HG02763 (cell line): ENCODE results near the gene CHAD.

Experiments
- ATAC-seq: cut with Tn5 transposase; IDR thresholded peaks from one replicate; pipeline ENCODE4 v1.9.1; 2021; ENCODE audit warnings: mild to moderate bottlenecking, moderate library complexity; ENCODE audit not compliant: unreplicated experiment

The CHAD gene

GRCh38 chr17:50460831-50461526 is 7.7 kb downstream of the CHAD start:
- no peak for ATAC-seq

DNA sequence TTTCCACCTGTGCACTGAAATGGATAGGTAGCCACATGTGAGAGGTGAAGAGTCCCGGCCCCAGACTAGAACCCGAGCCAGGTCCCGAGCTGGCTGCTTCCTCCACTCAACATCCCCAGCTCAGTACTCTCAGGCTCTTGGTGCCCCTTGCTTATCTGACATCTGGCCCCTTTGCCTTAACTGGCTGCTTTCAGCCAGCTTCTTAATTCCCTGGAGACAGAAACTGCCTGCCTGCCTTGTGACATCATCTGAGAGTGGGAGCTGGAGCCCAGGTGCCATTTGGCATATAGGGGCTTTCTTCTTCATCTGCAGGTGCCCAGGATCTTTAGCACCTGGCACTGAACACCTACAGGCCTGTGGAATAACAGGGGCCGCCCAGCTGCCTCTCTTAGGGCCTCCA is 8.9 kb downstream of the CHAD start:
- no peak for ATAC-seq

DNA sequence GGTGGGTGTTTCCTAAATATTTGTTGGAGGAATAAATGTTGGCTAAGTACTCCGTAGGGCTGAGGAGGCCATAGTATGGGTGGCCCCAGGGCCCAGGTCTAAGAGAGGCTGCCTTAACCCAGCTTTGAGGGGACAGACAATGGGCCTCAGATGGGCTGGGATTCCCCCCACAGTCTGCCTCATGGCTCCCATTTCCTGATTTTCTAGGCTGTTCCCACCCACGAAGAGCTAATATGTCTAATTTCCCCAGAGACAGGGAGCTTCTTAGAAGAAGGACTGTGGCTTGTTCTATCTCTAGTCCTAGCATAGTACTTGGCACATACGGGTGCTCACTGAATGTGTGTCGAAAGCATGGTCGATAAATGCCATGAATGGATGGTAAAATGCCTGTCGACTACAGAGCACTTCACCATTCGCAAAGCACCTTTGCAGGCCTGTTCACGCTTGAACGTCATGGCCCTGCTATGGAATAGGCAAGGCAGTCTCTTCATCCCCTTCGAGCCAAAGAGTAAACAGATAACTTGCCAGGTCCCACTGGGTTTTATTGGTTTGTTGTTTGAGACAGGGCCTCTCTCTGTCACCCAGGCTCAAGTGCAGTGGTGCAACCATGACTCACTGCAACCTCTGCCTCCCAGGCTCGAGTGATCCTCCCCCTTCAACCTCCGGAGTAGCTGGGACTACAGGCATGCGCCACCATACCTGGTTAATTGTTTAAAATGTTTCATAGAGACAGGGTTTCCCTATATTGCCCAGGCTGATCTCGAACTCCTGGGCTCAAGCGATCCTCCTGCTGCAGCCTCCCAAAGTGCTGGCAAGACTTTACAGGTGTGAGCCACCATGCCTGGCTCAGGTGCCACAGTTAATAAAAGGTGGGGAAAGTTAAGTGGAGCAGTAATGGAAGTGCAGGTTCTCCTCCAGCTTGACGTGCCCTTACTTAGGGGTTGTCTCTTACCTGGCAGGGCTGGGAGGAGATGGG is 9.7 kb downstream of the CHAD start:
- ATAC-seq: no peak

- ATAC-seq: no peak
These were observed 10.4 kb downstream of the CHAD start for GRCh38 chr17:50458270-50458669.

- ATAC-seq: no peak
These were observed 11.1 kb downstream of the CHAD start for GRCh38 chr17:50457621-50458020.

DNA sequence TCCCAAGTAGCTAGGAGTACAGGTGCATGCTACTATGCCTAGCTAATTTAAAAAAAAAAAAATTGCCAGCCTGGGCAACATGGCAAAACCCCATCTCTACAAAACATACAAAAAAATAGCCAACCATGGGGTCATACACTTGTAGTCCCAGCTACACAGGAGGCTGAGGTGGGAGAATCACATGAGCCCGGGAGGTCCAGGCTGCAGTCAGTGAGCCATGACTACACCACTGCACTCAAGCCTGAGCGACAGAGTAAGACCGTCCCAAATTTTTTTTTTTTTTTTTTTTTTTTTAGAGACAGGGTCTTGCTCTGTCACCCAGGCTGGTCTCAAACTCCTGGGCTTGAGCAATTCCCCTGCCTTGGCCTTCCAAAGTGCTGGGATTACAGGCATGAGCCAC is 14.8 kb downstream of the CHAD start:
- no peak for ATAC-seq

DNA sequence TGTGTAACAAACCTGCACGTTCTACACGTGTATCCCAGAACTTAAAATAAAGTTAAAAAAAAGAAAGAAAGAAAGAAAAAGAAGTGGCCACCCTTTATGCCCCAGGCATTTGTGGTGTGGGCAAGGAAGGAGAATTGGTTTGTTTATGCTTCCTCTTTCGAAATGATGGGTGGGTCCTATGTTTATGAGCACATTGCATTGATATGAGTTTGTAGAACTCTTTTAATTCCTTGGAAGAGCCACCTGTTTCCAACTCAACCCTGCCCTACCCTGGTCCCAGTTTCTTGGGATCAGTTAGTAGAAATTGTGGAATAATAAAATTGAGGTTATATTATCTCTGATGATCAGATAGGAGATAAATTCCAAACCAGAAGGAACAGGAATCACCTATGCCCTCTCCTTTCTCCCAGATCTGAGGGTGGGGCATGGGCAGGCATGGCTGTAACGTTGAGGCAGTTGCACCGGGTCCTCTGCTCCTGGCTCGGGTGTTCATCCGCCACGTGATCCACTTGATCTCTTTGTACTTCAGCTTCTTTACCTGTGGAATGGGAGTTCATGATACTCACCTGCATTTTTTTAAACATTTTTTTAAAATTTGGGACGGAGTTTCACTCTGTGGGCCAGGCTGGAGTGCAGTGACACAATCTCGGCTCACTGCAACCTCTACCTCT is 15.9 kb downstream of the CHAD start:
- no peak for ATAC-seq

DNA sequence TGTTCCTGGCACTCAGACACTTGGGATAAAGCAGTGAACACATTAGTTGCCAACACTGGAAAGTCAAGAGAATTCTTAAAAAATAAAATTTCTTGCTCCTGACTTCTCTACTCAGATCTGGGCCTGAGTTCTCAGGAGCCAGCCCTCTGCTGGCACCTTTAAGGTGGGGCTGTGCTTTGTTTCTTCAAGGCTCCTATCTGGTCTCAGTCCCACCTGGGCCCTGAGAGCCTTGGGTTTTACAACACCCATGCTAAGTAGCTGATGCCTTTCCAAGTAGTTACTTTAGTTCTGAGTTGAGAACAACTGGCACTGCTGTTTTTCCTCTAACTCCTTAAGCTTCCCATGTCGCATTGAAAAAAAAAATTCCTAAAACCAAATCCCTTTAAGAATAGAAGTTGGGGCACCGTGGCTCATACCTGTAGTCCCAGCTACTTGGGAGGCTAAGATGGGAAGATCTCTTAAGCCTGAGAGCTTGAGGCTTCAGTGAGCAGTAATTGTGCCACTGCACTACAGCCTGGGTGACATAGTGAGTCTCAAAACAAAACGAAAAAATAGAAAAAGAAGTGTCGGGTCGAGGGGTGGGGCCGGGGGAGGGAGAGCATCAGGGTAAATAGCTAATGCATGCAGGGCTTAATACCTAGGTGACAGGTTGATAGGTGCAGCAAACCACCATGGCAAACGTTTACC is 16.6 kb downstream of the CHAD start:
- no peak for ATAC-seq

GRCh38 chr17:50448643-50449042 is 20.0 kb downstream of the CHAD start:
- no peak for ATAC-seq

DNA sequence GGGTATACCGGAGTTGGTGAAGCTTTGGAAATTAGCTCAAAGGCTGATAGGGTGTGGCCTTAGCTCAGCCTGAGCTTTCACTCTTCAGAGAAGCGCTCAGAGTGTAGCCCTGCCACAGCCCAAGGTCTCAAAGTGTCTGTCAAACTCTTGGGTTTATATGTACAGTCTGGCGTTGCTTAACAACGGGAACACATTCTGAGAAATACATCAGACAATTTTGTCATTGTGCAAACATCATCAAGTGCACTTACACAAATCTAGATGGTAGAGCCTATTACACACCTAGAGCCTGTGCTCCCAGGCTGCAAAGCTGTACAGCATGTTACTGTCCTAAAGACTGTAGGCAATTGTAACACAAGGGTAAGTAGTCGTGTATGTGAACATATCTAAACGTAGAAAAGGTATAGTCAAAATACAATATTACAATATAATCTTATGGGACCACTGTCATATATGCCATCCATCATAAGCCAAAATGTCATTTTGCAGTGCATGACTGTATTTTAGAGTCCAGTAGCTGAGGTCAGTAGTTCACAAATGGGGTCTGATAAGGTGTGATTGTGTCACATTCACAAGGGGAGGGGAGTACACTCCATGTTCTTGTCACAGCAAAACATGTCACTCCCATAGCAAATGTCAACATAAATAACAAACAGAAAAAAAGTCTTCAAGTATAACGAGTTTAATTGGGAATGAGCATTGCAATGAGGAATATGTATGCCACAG is 20.6 kb downstream of the CHAD start:
- no peak for ATAC-seq

GRCh38 chr17:50445730-50446325 is 22.9 kb downstream of the CHAD start:
- ATAC-seq: no peak

DNA sequence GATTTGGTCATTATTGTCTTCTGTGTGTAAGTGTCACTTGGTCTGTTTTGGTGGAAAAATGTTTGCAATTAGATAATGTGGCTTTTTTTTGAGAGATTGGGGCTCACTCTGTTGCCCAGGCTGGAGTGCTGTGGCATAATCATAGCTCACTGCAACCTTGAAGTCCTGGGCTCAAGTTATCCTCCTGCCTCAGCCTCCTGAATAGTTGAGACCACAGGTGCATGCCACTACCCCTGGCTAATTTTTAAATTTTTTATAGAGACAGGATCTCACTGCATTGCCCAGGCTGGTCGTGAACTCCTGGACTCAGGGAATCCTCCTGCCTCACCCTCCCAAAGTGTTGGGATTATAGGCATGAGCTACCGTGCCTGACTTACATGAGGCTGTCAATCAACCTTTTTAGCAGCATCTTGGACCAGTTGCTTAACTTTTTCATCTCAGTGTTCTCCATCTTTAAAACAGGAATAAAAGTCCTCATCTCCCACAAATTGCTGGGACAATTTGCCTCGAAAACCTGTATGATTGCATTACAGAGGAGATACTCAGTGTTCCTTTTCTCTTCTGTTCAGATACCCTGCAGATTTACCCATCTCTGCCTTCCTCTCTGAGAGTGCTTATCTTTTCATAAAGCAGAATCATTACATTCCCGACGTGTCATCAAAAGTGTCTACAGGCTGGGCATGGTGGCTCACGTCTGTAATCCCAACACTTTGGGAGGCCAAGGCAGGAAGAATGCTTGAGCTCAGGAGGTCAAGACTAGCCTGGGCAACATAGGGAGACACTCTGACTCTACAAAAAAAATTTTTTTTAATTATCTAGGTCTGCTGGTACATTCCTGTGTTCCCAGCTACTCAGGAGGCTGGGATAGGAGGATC is 23.6 kb downstream of the CHAD start:
- ATAC-seq: no peak

GRCh38 chr17:50443505-50443974 is 25.1 kb downstream of the CHAD start:
- ATAC-seq: no peak

GRCh38 chr17:50440838-50441829 is 27.5 kb downstream of the CHAD start:
- ATAC-seq: no peak

GRCh38 chr17:50440172-50440837 is 28.4 kb downstream of the CHAD start:
- ATAC-seq: no peak

- ATAC-seq: no peak
These were observed 29.7 kb downstream of the CHAD start for GRCh38 chr17:50439008-50439407.

DNA sequence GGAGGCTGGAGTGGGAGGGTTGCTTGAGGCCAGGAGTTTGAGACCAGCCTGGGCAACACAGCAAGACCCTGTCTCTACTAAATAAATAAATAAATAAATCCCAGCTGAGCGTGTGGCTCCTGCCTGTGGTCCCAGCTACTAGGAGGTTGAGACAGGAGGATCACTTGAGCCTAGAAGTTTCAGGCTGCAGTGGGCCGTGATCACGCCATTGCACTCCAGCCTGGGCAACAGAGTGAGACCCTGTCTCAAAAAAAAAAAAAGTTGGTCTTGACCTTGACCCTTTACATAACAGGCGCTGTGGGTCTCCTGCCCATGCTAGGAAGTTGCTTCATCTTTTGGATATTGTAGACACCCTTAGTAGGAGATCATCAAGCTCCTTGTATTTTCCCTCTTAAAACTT is 31.3 kb downstream of the CHAD start:
- ATAC-seq: no peak
